Naive B cell (primary cell): Measurements from ENCODE around the gene IFNB1. TPM values are rescaled to one million over a fixed set of nuclear protein-coding genes. Genes with fewer than 3 reads are reported as not detected.

Experiments
- polyA plus RNA-seq, 6 donors: library from polyadenylated mRNA; unstranded; fragments of 300-500 nt; fragmentation: Illumina TruSeq; gene quantifications; one replicate each; pipeline ENCODE4 v1.2.3, GENCODE V29; 2021; ENCODE audit warnings: low read depth in 6 of 6

Gene IFNB1
- polyA plus RNA-seq, 6 donors from 2014 or later: not detected

Other genes starting within 250 kb of the IFNB1 start
- gene HACD4, start 46.3 kb downstream of the IFNB1 start, polyA plus RNA-seq: 1 to 10 TPM; 1.2 to 8.1 (median 7.3) TPM
- not detected for gene IFNW1, start 63.9 kb upstream of the IFNB1 start, polyA plus RNA-seq
- gene IFNA21, start 88.7 kb upstream of the IFNB1 start, polyA plus RNA-seq: not detected
- not detected for gene IFNA4, start 109.6 kb upstream of the IFNB1 start, polyA plus RNA-seq
- not detected for gene IFNA7, start 124.3 kb upstream of the IFNB1 start, polyA plus RNA-seq
- gene IFNA10, start 129.2 kb upstream of the IFNB1 start, polyA plus RNA-seq: not detected
- gene IFNA16, start 139.4 kb upstream of the IFNB1 start, polyA plus RNA-seq: not detected
- not detected for gene IFNA17, start 150.3 kb upstream of the IFNB1 start, polyA plus RNA-seq
- gene IFNA14, start 162.1 kb upstream of the IFNB1 start, polyA plus RNA-seq: not detected
- gene IFNA5, start 227.4 kb upstream of the IFNB1 start, polyA plus RNA-seq: not detected